Thoracic aorta (tissue), 2 donors: ENCODE measurements around the gene FOXC1. TPM values are rescaled to one million over a fixed set of nuclear protein-coding genes. Genes with fewer than 3 reads are reported as not detected.

Experiments
- ATAC-seq: fragments of 150-250 bp; one replicate; pipeline ENCODE4 v1.8.0; 2017; ENCODE audit warnings: low read depth; ENCODE audit not compliant: insufficient number of reproducible peaks, low FRiP score
- DNase-seq: peaks from one replicate; pipeline ENCODE4 v3.0.0-alpha.2; 2020; ENCODE audit warnings: low spot score
- H3K27ac ChIP-seq, 2 donors: fragments of 200-600 bp; sonication (generic); 1 replicate in 1 of 2; 2 replicates in 1 of 2; pipeline ENCODE4 v1.5.1; 2016; ENCODE audit warnings: mild to moderate bottlenecking in 2 of 2, moderate library complexity in 2 of 2
- H3K27me3 ChIP-seq: fragments of 200-600 bp; sonication (generic); replicated peaks from 2 replicates; pipeline ENCODE4 v1.6.0; 2016; ENCODE audit warnings: mild to moderate bottlenecking; ENCODE audit not compliant: insufficient read depth
- H3K36me3 ChIP-seq: fragments of 200-600 bp; sonication (generic); one replicate; pipeline ENCODE4 v1.5.1; 2016
- H3K4me1 ChIP-seq, 2 donors: fragments of 200-600 bp; sonication (generic); 1 replicate in 1 of 2; 2 replicates in 1 of 2; pipeline versions ENCODE4 v1.5.1 to v1.6.0; 2016; ENCODE audit warnings: low read depth in 2 of 2, mild to moderate bottlenecking in 1 of 2; ENCODE audit not compliant: control insufficient read depth in 1 of 2
- H3K4me3 ChIP-seq: fragments of 200-600 bp; sonication (generic); 2 replicates; pipeline ENCODE4 v1.5.1; 2016; ENCODE audit warnings: mild to moderate bottlenecking
- H3K9me3 ChIP-seq: fragments of 200-600 bp; sonication (generic); 2 replicates; pipeline ENCODE4 v1.5.1; 2016
- total RNA-seq, 2 donors: library from RNA; depleted of rRNA; stranded (reverse); fragments of >200 nt; gene quantifications; one replicate each; pipeline versions ENCODE4 v1.1.0 to v1.2.3, GENCODE V29; 2016
- TF ChIP-seq, protein P1 (sequence below): fragments of 200-600 bp; sonication (generic); IDR thresholded peaks from one replicate; pipeline ENCODE4 v1.5.1; 2019; ENCODE audit warnings: antibody characterized with exemption

Gene FOXC1
- total RNA-seq, 2 donors from 2014 or later, result 103 to 109 TPM

DNA sequence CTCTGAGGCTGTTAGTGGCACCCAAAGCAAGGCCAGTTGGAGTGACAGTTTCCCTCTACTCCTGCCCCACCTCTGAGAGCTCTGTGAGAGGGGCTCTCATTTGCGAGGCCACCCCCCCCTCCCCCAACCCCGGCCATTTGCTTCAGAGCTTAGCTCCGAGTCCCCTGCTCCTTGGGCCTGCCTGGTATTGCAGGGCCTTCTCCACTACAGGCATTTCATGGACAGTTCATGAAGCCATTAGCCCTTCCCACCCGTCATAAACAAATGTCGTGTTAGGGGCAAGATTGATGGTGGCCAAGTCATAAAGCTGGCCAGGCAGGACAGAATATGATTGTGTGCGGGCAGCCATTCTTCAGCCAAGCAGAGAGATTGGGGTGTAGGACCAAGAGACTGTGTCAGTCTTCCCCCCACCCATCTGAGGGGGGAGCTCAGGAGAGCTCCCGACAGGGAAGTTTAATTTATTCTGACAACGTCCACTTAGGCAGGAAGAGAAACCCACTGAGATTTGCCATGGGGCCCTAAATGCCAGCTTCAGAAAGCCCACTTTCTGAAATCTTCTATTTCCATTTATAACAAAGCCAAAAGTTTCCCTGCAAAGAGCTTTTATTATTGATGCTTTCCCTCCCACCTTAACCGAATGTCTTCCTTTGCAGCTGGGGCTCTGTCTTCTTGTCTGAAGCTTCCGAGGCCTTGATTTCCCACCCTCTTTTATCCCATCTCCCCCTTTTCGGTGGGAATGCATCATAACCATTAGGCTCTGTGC lies 7.2 kb downstream of the FOXC1 start:
- Histone ChIP-seq H3K4me3 (peak overlapping the region; percentile 81), H3K36me3 (peaks cover 25% of the 10 kb centered on the region), H3K27me3 (no peaks in the 10 kb centered on the region), H3K27ac (peak overlapping the region; percentile 97 to 98), H3K4me1 (peaks cover 0 to 56% of the 10 kb centered on the region in 2 donors), H3K9me3 (no peaks in the 10 kb centered on the region)
- ATAC-seq (no peak), DNase-seq (no peak)
- TF ChIP-seq, protein P1, sequence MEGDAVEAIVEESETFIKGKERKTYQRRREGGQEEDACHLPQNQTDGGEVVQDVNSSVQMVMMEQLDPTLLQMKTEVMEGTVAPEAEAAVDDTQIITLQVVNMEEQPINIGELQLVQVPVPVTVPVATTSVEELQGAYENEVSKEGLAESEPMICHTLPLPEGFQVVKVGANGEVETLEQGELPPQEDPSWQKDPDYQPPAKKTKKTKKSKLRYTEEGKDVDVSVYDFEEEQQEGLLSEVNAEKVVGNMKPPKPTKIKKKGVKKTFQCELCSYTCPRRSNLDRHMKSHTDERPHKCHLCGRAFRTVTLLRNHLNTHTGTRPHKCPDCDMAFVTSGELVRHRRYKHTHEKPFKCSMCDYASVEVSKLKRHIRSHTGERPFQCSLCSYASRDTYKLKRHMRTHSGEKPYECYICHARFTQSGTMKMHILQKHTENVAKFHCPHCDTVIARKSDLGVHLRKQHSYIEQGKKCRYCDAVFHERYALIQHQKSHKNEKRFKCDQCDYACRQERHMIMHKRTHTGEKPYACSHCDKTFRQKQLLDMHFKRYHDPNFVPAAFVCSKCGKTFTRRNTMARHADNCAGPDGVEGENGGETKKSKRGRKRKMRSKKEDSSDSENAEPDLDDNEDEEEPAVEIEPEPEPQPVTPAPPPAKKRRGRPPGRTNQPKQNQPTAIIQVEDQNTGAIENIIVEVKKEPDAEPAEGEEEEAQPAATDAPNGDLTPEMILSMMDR, result no peak

DNA sequence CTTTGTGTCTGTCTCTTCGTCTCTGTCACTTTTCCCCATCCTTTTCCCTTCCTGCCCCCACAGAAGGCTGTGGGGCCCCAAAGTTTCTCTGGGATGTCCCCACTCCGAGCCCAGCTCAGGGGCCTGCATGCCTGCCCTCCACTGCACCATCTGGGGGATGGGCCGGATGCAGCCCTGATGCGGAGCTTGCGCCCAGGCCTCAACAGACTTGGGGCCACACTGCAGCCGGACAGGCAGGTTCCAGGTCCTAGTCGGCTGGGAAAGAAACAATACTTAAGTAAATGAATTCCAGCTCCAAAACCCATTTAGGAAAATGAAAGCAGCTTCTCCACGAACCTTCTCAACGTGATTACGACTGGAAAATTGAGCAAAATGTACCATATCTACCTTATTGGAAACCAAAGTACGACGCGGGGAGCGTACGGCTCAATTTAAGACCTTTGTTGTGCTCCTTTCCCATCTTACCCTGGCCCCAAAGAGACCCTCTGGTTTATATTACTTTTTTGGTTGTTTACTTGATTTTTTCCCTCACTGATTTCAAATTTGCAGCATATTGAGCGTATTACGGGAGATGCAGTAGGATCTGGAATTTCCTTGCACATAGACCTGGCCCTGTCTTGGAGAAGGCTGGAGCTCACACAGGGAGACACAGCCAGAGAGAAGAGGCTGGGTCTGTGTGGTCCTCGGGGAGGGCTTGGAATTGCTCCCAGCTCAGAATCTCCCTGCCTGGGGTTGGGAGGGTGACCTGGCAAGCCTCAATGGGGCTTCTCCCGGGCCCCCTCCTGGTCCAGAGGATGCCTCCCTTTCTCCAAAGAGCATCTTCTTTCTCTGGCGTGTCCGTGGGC lies 8.0 kb downstream of the FOXC1 start:
- H3K4me1 ChIP-seq, result peaks cover 0 to 64% of the 10 kb centered on the region in 2 donors
- H3K27ac ChIP-seq, result peak overlapping the region; percentile 97 to 98
- H3K9me3 ChIP-seq, result no peaks in the 10 kb centered on the region
- ATAC-seq (no peak), DNase-seq (no peak)
- TF ChIP-seq, protein P1, result no peak
- H3K36me3 ChIP-seq, result peaks cover 19% of the 10 kb centered on the region
- no peaks in the 10 kb centered on the region for H3K27me3 ChIP-seq
- H3K4me3 ChIP-seq, result peak overlapping the region; percentile 81

DNA sequence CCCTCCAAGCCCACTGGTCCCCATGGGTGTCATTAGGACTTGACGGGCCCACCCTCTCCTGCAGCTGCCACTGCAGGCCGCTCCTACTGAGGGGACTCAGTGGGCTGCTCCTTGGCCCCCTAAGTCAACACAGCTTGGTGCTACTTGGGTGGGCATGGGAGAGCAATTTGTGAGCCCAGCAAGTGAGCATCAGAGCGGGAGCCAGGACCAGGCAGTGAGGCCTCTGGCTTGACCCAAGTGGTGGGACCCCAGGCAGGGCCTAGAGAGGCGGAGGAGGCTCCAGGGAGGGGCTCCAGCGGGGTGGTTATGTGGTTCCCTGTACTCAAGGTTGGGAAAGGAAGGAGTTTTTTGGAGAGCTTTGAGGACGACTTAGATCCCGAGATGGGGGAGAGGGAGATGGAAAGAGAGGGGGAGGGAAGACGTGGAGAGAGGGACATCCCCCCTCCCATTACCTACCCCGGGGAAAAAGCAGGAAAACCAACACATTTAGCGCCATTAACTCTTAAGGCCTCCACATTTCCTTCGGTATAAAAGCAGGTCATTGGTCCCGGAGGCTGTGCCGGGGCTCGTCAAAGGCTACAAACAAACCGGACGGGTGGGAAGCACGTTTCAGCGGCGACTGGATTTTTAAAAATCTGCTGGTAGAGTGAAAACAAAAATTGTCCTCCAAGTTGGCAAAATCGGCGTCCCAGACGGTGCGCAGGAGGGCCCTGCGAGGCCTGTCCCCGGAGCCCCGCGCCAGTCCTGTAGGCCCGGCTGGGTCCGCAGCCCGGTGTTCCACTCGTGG lies 8.8 kb downstream of the FOXC1 start:
- H3K27ac ChIP-seq, result peak overlapping the region; percentile 97 to 98
- H3K4me1 ChIP-seq, result peaks cover 0 to 69% of the 10 kb centered on the region in 2 donors
- peaks cover 14% of the 10 kb centered on the region for H3K36me3 ChIP-seq
- H3K9me3 ChIP-seq, result no peaks in the 10 kb centered on the region
- peak overlapping the region; percentile 81 for H3K4me3 ChIP-seq
- DNase-seq (no peak), ATAC-seq (no peak)
- TF ChIP-seq, protein P1, result no peak
- H3K27me3 ChIP-seq, result no peaks in the 10 kb centered on the region

DNA sequence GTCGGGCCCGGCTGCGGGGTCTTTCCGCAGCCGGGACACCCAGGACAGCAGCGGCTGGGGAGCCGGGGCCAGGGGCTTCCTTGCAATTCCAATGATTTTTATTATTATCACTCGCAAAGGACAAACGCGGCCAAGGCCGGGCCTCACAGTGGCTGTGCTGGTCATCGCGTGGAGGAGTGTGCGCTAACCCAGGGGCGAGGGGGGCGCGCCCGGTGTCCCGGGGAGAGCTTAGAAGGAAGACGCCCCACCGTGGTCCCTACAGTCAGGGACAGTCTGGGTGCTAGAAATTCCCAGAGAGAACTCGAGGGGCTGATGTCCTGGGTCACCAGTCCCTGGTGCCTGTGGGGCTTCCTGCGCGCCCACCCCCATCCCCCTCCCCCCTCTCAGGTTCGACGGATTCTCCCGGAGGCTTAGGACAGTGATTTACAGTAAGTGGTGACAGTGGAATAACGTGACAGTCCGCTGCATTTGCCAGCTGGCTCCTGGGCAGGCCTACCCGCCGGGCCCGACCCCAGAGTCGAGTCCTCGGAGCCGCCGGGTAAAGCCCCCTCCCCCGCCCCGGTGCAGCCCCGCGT lies 9.5 kb downstream of the FOXC1 start:
- TF ChIP-seq, protein P1, result peak; percentile 11
- ATAC-seq (no peak), DNase-seq (no peak)
- peaks cover 7% of the 10 kb centered on the region for H3K36me3 ChIP-seq
- H3K27me3 ChIP-seq, result no peaks in the 10 kb centered on the region
- H3K4me1 ChIP-seq, result peaks cover 0 to 69% of the 10 kb centered on the region in 2 donors
- H3K4me3 ChIP-seq, result peak overlapping the region; percentile 81
- no peaks in the 10 kb centered on the region for H3K9me3 ChIP-seq
- H3K27ac ChIP-seq, result peak overlapping the region; percentile 97 to 98
